ENCODE data around the gene SGCG. TPM values are rescaled to one million over a fixed set of nuclear protein-coding genes. Genes with fewer than 3 reads are reported as not detected.

SGCG gene
- total and polyA plus RNA-seq, 10 of the 15 experiments (the other 5 are each of a cell fraction or from before 2014, with no cell fraction given), result not detected

DNA sequence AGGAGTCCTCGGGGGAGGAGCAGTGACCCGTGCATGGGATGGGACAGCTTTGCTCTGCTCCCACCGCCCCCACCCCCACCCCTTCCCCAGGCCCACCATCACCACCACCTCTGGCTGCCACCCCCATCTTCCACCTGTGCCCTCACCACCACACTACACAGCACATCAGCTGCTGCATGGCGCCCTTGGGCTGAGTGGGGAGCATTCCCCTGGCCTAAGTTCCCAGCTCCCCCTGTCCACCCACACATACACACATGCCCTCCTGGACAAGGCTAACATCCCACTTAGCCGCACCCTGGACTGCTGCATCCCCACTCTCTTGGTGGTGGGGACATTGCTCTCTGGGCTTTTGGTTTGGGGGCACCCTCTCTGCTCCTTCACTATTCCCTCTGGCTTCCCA, 46.2 kb upstream of the SGCG start:
- RAD21 ChIA-PET (ENCODE audit: unreplicated experiment), result no interaction called here
- ATAC-seq (no peak), DNase-seq (ENCODE audit: low read depth, low spot score) (no peak), FAIRE-seq (no peak)
- H3K27me3 ChIP-seq (replicated peaks in 1 of 2; ENCODE audit: control insufficient read depth in 2 of 2, insufficient read depth in 2 of 2, low read length in 1 of 2), result no peaks in the 10 kb centered on the region
- H3K4me2 ChIP-seq (ENCODE audit: control insufficient read depth, insufficient read depth), result no peak overlapping the region
- WGBS (ENCODE audit: insufficient coverage, insufficient replicate concordance, low lambda C conversion rate, missing lambda C conversion rate), result 8% methylated on average over 1 of the region's 5 CpGs
- H3K4me1 ChIP-seq (ENCODE audit: control insufficient read depth, insufficient read depth, low read length), result no peaks in the 10 kb centered on the region
- no peaks in the 10 kb centered on the region for H3K79me2 ChIP-seq (ENCODE audit: control insufficient read depth, insufficient read depth, low read length)
- no peak overlapping the region for H2AFZ ChIP-seq (ENCODE audit: control insufficient read depth, low read depth, low read length)
- POLR2A ChIA-PET, result no interaction called here
- CTCF ChIA-PET, result interaction anchor here (1.1 kb wide), 1 partner anchor 46 kb away, joined by 4 read pairs; no protein-coding TSS in a partner anchor
- no peaks in the 10 kb centered on the region for H4K20me1 ChIP-seq (ENCODE audit: control insufficient read depth, insufficient read depth)
- intact Hi-C loops (cut with micrococcal nuclease; ENCODE audit: unreplicated experiment) (no loop called here), in situ Hi-C loops (cut with MboI) (no loop called here)
- no peak overlapping the region for H3K4me3 ChIP-seq
- no peaks in the 10 kb centered on the region for H3K9me3 ChIP-seq (replicated peaks; ENCODE audit: control insufficient read depth, insufficient read depth, low read length)
- H3K27ac ChIP-seq (ENCODE audit: control insufficient read depth, insufficient read depth), result no peak overlapping the region
- H3K9ac ChIP-seq (ENCODE audit: control insufficient read depth, insufficient read depth, low read length), result no peak overlapping the region
- SMC1A ChIA-PET (ENCODE audit: uncharacterized antibody, unreplicated experiment), result no interaction called here
- BruUV-seq (replicated peaks), result no TSS peak
- no peaks in the 10 kb centered on the region for H3K36me3 ChIP-seq (ENCODE audit: control insufficient read depth in 2 of 2, insufficient read depth in 2 of 2, low read length in 1 of 2)
- TF ChIP-seq, protein P1, sequence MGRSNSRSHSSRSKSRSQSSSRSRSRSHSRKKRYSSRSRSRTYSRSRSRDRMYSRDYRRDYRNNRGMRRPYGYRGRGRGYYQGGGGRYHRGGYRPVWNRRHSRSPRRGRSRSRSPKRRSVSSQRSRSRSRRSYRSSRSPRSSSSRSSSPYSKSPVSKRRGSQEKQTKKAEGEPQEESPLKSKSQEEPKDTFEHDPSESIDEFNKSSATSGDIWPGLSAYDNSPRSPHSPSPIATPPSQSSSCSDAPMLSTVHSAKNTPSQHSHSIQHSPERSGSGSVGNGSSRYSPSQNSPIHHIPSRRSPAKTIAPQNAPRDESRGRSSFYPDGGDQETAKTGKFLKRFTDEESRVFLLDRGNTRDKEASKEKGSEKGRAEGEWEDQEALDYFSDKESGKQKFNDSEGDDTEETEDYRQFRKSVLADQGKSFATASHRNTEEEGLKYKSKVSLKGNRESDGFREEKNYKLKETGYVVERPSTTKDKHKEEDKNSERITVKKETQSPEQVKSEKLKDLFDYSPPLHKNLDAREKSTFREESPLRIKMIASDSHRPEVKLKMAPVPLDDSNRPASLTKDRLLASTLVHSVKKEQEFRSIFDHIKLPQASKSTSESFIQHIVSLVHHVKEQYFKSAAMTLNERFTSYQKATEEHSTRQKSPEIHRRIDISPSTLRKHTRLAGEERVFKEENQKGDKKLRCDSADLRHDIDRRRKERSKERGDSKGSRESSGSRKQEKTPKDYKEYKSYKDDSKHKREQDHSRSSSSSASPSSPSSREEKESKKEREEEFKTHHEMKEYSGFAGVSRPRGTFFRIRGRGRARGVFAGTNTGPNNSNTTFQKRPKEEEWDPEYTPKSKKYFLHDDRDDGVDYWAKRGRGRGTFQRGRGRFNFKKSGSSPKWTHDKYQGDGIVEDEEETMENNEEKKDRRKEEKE (IDR thresholded peaks at IDR 0.05), result no peak
- no peak for TF ChIP-seq SMAD5 (IDR thresholded peaks at IDR 0.05; ENCODE audit: low read depth)
- TF ChIP-seq ZNF622 (IDR thresholded peaks at IDR 0.05), result no peak
- TF ChIP-seq EED (IDR thresholded peaks at IDR 0.05; ENCODE audit: low read depth), result no peak
- TF ChIP-seq CBX3 (IDR thresholded peaks at IDR 0.05; ENCODE audit: borderline replicate concordance, low read depth), result no peak
- TF ChIP-seq, protein P2, sequence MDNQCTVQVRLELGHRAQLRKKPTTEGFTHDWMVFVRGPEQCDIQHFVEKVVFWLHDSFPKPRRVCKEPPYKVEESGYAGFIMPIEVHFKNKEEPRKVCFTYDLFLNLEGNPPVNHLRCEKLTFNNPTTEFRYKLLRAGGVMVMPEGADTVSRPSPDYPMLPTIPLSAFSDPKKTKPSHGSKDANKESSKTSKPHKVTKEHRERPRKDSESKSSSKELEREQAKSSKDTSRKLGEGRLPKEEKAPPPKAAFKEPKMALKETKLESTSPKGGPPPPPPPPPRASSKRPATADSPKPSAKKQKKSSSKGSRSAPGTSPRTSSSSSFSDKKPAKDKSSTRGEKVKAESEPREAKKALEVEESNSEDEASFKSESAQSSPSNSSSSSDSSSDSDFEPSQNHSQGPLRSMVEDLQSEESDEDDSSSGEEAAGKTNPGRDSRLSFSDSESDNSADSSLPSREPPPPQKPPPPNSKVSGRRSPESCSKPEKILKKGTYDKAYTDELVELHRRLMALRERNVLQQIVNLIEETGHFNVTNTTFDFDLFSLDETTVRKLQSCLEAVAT (IDR thresholded peaks at IDR 0.05), result no peak
- no peak for TF ChIP-seq RAD21 (IDR thresholded peaks at IDR 0.05; ENCODE audit: insufficient read depth, low read depth, low read length)
- no peak for TF ChIP-seq HDAC6 (IDR thresholded peaks at IDR 0.05; ENCODE audit: unreplicated experiment)
- TF ChIP-seq EGR1 (IDR thresholded peaks at IDR 0.05; ENCODE audit: borderline replicate concordance in 1 of 2, low read depth in 2 of 2, low read length in 2 of 2), result no peak
- TF ChIP-seq, protein P3, sequence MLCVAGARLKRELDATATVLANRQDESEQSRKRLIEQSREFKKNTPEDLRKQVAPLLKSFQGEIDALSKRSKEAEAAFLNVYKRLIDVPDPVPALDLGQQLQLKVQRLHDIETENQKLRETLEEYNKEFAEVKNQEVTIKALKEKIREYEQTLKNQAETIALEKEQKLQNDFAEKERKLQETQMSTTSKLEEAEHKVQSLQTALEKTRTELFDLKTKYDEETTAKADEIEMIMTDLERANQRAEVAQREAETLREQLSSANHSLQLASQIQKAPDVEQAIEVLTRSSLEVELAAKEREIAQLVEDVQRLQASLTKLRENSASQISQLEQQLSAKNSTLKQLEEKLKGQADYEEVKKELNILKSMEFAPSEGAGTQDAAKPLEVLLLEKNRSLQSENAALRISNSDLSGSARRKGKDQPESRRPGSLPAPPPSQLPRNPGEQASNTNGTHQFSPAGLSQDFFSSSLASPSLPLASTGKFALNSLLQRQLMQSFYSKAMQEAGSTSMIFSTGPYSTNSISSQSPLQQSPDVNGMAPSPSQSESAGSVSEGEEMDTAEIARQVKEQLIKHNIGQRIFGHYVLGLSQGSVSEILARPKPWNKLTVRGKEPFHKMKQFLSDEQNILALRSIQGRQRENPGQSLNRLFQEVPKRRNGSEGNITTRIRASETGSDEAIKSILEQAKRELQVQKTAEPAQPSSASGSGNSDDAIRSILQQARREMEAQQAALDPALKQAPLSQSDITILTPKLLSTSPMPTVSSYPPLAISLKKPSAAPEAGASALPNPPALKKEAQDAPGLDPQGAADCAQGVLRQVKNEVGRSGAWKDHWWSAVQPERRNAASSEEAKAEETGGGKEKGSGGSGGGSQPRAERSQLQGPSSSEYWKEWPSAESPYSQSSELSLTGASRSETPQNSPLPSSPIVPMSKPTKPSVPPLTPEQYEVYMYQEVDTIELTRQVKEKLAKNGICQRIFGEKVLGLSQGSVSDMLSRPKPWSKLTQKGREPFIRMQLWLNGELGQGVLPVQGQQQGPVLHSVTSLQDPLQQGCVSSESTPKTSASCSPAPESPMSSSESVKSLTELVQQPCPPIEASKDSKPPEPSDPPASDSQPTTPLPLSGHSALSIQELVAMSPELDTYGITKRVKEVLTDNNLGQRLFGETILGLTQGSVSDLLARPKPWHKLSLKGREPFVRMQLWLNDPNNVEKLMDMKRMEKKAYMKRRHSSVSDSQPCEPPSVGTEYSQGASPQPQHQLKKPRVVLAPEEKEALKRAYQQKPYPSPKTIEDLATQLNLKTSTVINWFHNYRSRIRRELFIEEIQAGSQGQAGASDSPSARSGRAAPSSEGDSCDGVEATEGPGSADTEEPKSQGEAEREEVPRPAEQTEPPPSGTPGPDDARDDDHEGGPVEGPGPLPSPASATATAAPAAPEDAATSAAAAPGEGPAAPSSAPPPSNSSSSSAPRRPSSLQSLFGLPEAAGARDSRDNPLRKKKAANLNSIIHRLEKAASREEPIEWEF (IDR thresholded peaks at IDR 0.05; ENCODE audit: insufficient replicate concordance, low read depth, low read length), result no peak
- TF ChIP-seq, protein P4, sequence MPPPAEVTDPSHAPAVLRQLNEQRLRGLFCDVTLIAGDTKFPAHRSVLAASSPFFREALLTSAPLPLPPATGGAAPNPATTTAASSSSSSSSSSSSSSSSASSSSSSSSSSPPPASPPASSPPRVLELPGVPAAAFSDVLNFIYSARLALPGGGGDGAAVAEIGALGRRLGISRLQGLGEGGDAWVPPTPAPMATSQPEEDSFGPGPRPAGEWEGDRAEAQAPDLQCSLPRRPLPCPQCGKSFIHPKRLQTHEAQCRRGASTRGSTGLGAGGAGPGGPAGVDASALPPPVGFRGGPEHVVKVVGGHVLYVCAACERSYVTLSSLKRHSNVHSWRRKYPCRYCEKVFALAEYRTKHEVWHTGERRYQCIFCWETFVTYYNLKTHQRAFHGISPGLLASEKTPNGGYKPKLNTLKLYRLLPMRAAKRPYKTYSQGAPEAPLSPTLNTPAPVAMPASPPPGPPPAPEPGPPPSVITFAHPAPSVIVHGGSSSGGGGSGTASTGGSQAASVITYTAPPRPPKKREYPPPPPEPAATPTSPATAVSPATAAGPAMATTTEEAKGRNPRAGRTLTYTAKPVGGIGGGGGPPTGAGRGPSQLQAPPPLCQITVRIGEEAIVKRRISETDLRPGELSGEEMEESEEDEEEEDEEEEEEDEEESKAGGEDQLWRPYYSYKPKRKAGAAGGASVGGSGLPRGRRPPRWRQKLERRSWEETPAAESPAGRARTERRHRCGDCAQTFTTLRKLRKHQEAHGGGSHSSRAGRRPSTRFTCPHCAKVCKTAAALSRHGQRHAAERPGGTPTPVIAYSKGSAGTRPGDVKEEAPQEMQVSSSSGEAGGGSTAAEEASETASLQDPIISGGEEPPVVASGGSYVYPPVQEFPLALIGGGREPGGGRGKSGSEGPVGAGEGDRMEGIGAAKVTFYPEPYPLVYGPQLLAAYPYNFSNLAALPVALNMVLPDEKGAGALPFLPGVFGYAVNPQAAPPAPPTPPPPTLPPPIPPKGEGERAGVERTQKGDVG (CRISPR knock-in tag; IDR thresholded peaks at IDR 0.05), result no peak
- no peak for TF ChIP-seq NR2C2 (IDR thresholded peaks at IDR 0.05; ENCODE audit: borderline replicate concordance, control insufficient read depth, insufficient read length, low read depth)

All from GM12878 (cell line).